Caco-2 (cell line): ENCODE measurements around the gene MAMLD1. TPM values are rescaled to one million over a fixed set of nuclear protein-coding genes. Genes with fewer than 3 reads are reported as not detected.
A peak's percentile ranks its signal among the peaks of the same experiment; 100 is the strongest.

Experiments
- BruUV-seq: library from RNA; stranded (reverse); fragments of 400-500 nt; replicated peaks from 2 replicates; lab custom pipeline; 2021; lab: Mats Ljungman, UMichigan
- CTCF ChIA-PET: fragments of 300-600 bp; sonication (Branson Sonifier 250); formaldehyde crosslinking; loops from one replicate; lab custom pipeline; 2022; ENCODE audit warnings: antibody characterized with exemption; lab: Charles Lee
- POLR2A ChIA-PET: fragments of 300-600 bp; sonication (Branson Sonifier 250); formaldehyde crosslinking; loops from one replicate; lab custom pipeline; 2022; ENCODE audit warnings: antibody characterized with exemption; lab: Charles Lee
- DNase-seq, 2 experiments: peaks; one replicate each; pipeline versions ENCODE4 v3.0.0 to v3.0.0-alpha.2; 2020 to 2022
- H3K27me3 ChIP-seq: replicated peaks from 2 replicates; pipeline ENCODE4 v1.6.0; 2011; ENCODE audit warnings: low read length; ENCODE audit not compliant: control insufficient read depth, insufficient read depth
- H3K36me3 ChIP-seq: 2 replicates; pipeline ENCODE4 v1.5.1; 2011; ENCODE audit warnings: low read length; ENCODE audit not compliant: control insufficient read depth, insufficient read depth
- H3K4me1 ChIP-seq: fragments of 250-450 bp; sonication (Bioruptor Pico); 2 replicates; pipeline ENCODE4 v1.5.1; 2020; ENCODE audit warnings: mild to moderate bottlenecking
- H3K4me3 ChIP-seq: 2 replicates; pipeline ENCODE4 v1.5.1; 2011; ENCODE audit warnings: low read depth, mild to moderate bottlenecking, control low read depth, low read length
- H3K9me3 ChIP-seq: fragments of 250-450 bp; sonication (Bioruptor Pico); 2 replicates; pipeline ENCODE4 v1.5.1; 2020; ENCODE audit warnings: mild to moderate bottlenecking, moderate library complexity
- H3K27ac Mint-ChIP-seq: one replicate; pipeline ENCODE4 v1.8.0; 2022; ENCODE audit warnings: mixed read lengths; ENCODE audit not compliant: unreplicated experiment
- H3K27me3 Mint-ChIP-seq: one replicate; pipeline ENCODE4 v1.8.0; 2022; ENCODE audit warnings: mixed read lengths; ENCODE audit not compliant: insufficient read depth, unreplicated experiment
- H3K36me3 Mint-ChIP-seq: one replicate; pipeline ENCODE4 v1.8.0; 2022; ENCODE audit warnings: mild to moderate bottlenecking, mixed read lengths; ENCODE audit not compliant: insufficient read depth, unreplicated experiment
- H3K4me1 Mint-ChIP-seq: one replicate; pipeline ENCODE4 v1.8.0; 2022; ENCODE audit warnings: low read depth, mixed read lengths; ENCODE audit not compliant: unreplicated experiment
- H3K4me3 Mint-ChIP-seq: one replicate; pipeline ENCODE4 v1.8.0; 2022; ENCODE audit warnings: mild to moderate bottlenecking, moderate library complexity, mixed read lengths; ENCODE audit not compliant: unreplicated experiment
- H3K9me3 Mint-ChIP-seq: one replicate; pipeline ENCODE4 v1.8.0; 2022; ENCODE audit warnings: mixed read lengths; ENCODE audit not compliant: unreplicated experiment
- intact Hi-C: fragments of 100-400 bp; cut with micrococcal nuclease; formaldehyde crosslinking; loops from one replicate; pipeline ENCODE4 v1.10.0; 2022; ENCODE audit not compliant: unreplicated experiment
- total RNA-seq: library from RNA; stranded (reverse); gene quantifications from 2 replicates; pipeline ENCODE4 v1.2.3, GENCODE V29; 2022
- TF ChIP-seq, protein P1 (sequence below), 2 experiments: fragments of 200-600 bp in 1 of 2; IDR thresholded peaks; 1 replicate in 1 of 2; 2 replicates in 1 of 2; pipeline versions ENCODE4 v1.5.1 to v1.8.0; 2011 to 2022; ENCODE audit warnings: antibody characterized with exemption in 1 of 2, control low read depth in 1 of 2, inconsistent platforms in 1 of 2, low read depth in 1 of 2, low read length in 1 of 2, mild to moderate bottlenecking in 1 of 2, moderate library complexity in 1 of 2; ENCODE audit not compliant: insufficient read depth in 1 of 2, severe bottlenecking in 1 of 2, unreplicated experiment in 1 of 2

MAMLD1 gene
- total RNA-seq, 1 experiment from 2014 or later = not detected

DNA sequence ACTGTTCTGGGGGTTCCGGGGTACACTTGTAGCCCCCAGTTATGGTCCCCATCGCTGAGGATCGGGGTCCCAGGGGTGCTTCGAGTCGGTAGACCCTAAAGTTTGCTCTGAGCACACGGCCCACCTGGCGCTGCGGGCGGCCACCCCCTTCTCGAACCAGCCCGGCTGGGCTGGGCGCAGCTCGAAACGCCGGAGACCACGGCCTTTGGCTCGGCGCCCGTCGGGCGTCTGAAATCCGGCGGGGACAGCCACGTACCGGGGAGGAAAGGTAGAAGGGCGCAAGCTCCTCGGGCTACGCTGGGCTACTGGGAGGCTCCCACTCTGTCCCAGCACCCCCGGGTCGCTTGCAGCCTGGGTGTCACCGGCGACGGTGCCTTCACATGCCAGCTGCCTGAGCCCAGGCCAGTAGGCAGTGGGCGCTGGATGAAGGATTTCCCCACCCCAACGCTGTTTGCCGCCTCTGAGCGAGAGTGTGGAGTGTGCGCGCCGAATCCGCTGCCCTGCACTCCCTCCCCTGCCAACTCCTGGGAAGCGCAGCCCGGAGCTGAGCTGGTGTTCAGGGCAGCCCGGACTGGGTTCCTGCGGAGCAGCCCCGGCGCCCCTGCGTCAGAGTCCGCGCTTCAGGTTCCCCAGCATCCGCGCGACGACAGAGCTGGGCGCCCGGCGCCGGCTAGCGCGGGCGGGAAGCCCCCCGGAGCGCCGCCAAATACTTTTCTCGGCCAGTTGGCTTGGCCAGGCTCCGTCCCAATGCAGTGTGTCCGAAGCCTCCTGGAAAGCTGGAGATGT, 637 bp downstream of the MAMLD1 start:
- no peak overlapping the region for H3K27ac Mint-ChIP-seq
- no peaks in the 10 kb centered on the region for H3K9me3 Mint-ChIP-seq
- intact Hi-C loops = no loop called here
- no TSS peak for BruUV-seq
- Histone ChIP-seq H3K36me3 (no peaks in the 10 kb centered on the region), H3K4me3 (no peak overlapping the region), H3K4me1 (no peaks in the 10 kb centered on the region), H3K9me3 (no peaks in the 10 kb centered on the region), H3K27me3 (no peaks in the 10 kb centered on the region; the same call in none of the 2 replicates)
- peak overlapping the region; percentile 42 for H3K4me3 Mint-ChIP-seq
- H3K27me3 Mint-ChIP-seq = peaks cover 39% of the 10 kb centered on the region
- no peak for DNase-seq
- H3K4me1 Mint-ChIP-seq = peaks cover 6% of the 10 kb centered on the region
- TF ChIP-seq, protein P1, sequence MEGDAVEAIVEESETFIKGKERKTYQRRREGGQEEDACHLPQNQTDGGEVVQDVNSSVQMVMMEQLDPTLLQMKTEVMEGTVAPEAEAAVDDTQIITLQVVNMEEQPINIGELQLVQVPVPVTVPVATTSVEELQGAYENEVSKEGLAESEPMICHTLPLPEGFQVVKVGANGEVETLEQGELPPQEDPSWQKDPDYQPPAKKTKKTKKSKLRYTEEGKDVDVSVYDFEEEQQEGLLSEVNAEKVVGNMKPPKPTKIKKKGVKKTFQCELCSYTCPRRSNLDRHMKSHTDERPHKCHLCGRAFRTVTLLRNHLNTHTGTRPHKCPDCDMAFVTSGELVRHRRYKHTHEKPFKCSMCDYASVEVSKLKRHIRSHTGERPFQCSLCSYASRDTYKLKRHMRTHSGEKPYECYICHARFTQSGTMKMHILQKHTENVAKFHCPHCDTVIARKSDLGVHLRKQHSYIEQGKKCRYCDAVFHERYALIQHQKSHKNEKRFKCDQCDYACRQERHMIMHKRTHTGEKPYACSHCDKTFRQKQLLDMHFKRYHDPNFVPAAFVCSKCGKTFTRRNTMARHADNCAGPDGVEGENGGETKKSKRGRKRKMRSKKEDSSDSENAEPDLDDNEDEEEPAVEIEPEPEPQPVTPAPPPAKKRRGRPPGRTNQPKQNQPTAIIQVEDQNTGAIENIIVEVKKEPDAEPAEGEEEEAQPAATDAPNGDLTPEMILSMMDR (IDR thresholded peaks at IDR 0.05; ENCODE audit: insufficient read depth in 1 of 2, low read depth in 1 of 2, low read length in 1 of 2, severe bottlenecking in 1 of 2, unreplicated experiment in 1 of 2) = no peak
- no peaks in the 10 kb centered on the region for H3K36me3 Mint-ChIP-seq
- ChIA-PET CTCF (no interaction called here), POLR2A (no interaction called here)

DNA sequence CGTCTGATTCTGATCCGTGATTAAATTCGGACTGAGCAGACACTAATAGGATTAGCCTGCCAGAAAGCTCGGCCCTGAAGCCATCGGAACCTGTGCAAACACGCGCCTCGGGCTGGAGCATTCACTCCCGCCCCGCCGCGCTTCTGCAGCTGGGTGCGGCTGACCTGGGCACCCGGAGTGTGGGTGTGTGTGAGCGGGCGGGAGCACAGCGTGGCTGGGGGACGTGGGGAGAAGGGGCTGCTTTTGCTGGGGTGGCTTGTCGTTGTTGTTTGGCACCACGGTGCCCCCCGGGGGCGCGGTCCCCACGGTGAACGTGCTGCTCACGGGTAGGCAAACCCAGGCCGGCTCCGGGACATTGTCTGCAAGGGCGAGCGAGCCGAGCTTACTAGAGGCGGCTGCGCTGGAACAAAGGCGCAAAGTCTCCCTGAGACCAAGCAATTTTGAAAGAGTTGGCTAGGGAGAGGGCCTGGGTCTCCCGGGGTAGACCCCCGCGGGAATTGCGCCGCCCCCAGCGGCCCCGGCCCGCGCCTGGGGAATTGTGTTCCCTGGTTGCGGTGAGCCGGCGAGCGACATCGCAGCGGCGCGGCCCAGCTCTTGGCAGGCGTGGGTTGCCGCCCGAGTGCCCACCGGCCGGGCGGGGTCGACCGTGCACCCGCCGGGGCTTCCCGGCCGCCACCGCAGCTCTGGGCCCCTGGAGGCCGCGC, 1.4 kb downstream of the MAMLD1 start:
- Mint-ChIP-seq H3K36me3 (no peaks in the 10 kb centered on the region), H3K27me3 (peaks cover 37% of the 10 kb centered on the region), H3K9me3 (no peaks in the 10 kb centered on the region), H3K27ac (no peak overlapping the region), H3K4me1 (peaks cover 6% of the 10 kb centered on the region), H3K4me3 (peak overlapping the region; percentile 42)
- Histone ChIP-seq H3K9me3 (no peaks in the 10 kb centered on the region), H3K4me3 (peak overlapping the region; percentile 10; the same call in 1 of the 2 replicates), H3K4me1 (no peaks in the 10 kb centered on the region), H3K36me3 (no peaks in the 10 kb centered on the region), H3K27me3 (no peaks in the 10 kb centered on the region; the same call in none of the 2 replicates)
- TF ChIP-seq, protein P1 (IDR thresholded peaks at IDR 0.05; ENCODE audit: insufficient read depth in 1 of 2, low read depth in 1 of 2, low read length in 1 of 2, severe bottlenecking in 1 of 2, unreplicated experiment in 1 of 2) = no peak
- no TSS peak for BruUV-seq
- ChIA-PET POLR2A (no interaction called here), CTCF (no interaction called here)
- DNase-seq = no peak
- intact Hi-C loops = no loop called here

DNA sequence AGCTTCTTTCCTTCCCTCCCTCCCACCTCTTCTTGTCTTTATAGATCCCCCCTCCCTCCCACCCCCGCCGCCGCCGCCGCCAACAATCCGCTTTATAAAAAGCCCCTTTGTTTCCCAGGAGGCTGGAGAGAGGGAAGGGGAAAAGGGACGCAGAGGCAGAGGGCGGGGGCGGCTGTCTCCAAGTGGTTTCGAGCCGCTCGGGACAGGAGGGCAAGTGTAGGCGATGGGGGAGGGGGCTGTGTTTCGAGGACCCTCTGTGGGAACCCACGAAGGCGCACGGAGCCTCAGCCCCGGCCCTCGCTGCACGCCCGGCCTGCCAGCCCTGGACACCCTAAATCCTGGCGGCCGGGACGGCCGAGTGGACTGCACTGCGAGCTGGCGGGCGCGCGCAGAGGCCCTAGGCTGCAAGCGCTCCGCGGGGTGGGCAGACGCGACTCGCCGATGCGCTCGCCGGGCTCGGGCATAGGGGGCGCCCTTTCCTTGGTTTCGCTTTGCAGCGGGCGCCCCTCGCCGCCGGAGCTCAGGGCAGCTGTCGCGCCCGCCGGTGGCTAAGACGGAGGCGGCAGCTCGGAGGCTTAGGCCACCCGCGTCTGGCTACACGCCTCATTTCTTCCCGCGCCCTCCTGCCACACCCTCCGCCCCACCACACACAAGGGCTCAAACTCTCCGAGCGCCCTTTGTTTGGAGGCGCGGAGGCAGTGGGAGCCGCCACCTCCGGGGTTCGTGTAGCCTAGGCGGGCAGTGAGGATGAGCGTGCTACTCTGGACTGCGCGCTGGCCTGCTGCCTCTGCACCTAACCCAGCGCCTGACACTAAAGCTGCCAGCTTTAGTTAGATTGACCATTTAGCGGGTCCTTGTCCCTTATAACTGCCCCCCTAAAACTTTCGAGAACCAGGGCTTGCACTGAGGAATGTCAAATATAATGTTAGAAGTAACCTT, 2.2 kb downstream of the MAMLD1 start:
- CTCF ChIA-PET = no interaction called here
- Histone ChIP-seq H3K4me1 (no peaks in the 10 kb centered on the region), H3K36me3 (no peaks in the 10 kb centered on the region), H3K4me3 (peak overlapping the region; percentile 14; the same call in 1 of the 2 replicates), H3K9me3 (no peaks in the 10 kb centered on the region), H3K27me3 (no peaks in the 10 kb centered on the region; the same call in none of the 2 replicates)
- no peak for DNase-seq
- Mint-ChIP-seq H3K4me3 (peak overlapping the region; percentile 59), H3K4me1 (peaks cover 6% of the 10 kb centered on the region), H3K27me3 (peaks cover 28% of the 10 kb centered on the region), H3K27ac (no peak overlapping the region), H3K9me3 (no peaks in the 10 kb centered on the region), H3K36me3 (no peaks in the 10 kb centered on the region)
- BruUV-seq = no TSS peak
- intact Hi-C loops = no loop called here
- TF ChIP-seq, protein P1 (IDR thresholded peaks at IDR 0.05; ENCODE audit: insufficient read depth in 1 of 2, low read depth in 1 of 2, low read length in 1 of 2, severe bottlenecking in 1 of 2, unreplicated experiment in 1 of 2) = no peak
- POLR2A ChIA-PET = no interaction called here
